Kidney epithelial cell (primary cell): Measurements from ENCODE around the gene PPP1R2. TPM values are rescaled to one million over a fixed set of nuclear protein-coding genes. Genes with fewer than 3 reads are reported as not detected.

Experiments
- DNase-seq: peaks from one replicate; pipeline ENCODE4 v3.0.0-alpha.2; 2010; ENCODE audit warnings: low read depth
- H3K27me3 ChIP-seq: 2 replicates; pipeline ENCODE4 v1.6.0; 2011; ENCODE audit warnings: low read length; ENCODE audit not compliant: control insufficient read depth, insufficient read depth
- H3K36me3 ChIP-seq: 2 replicates; pipeline ENCODE4 v1.5.1; 2011; ENCODE audit warnings: low read length; ENCODE audit not compliant: control insufficient read depth, insufficient read depth
- H3K4me3 ChIP-seq: 2 replicates; pipeline ENCODE4 v1.5.1; 2011; ENCODE audit warnings: low read depth, mild to moderate bottlenecking, control low read depth, low read length
- CTCF ChIP-seq: IDR thresholded peaks from 2 replicates; pipeline ENCODE4 v1.5.1; 2011; ENCODE audit warnings: mild to moderate bottlenecking, moderate library complexity, low read length, control low read depth, inconsistent platforms; ENCODE audit not compliant: insufficient read depth, poor library complexity, severe bottlenecking
- total RNA-seq: library from RNA; depleted of rRNA; stranded (reverse); fragments of >200 nt; gene quantifications from 2 replicates; pipeline ENCODE4 v1.2.3, GENCODE V29; 2015

Gene PPP1R2
- total RNA-seq, 1 donor from 2014 or later: 50.8 TPM

GRCh38 chr3:195548006-195548405 lies 4.9 kb upstream of the PPP1R2 start:
- no peaks in the 10 kb centered on the region for H3K36me3 ChIP-seq
- H3K4me3 ChIP-seq: no peak overlapping the region
- TF ChIP-seq CTCF: no peak

GRCh38 chr3:195546130-195546560 lies 3.0 kb upstream of the PPP1R2 start:
- DNase-seq: peak; percentile 86
- H3K36me3 ChIP-seq: no peaks in the 10 kb centered on the region

More at GRCh38 chr3:195548006-195548405, 4.9 kb upstream of the PPP1R2 start:
- no peaks in the 10 kb centered on the region for H3K27me3 ChIP-seq
- DNase-seq: no peak

GRCh38 chr3:195544634-195545033 lies 1.5 kb upstream of the PPP1R2 start:
- Histone ChIP-seq H3K4me3 (no peak overlapping the region), H3K27me3 (no peaks in the 10 kb centered on the region), H3K36me3 (no peaks in the 10 kb centered on the region)
- no peak for DNase-seq
- no peak for TF ChIP-seq CTCF

More at GRCh38 chr3:195546130-195546560, 3.0 kb upstream of the PPP1R2 start:
- Histone ChIP-seq H3K4me3 (no peak overlapping the region), H3K27me3 (no peaks in the 10 kb centered on the region)
- no peak for TF ChIP-seq CTCF

- Histone ChIP-seq H3K27me3 (no peaks in the 10 kb centered on the region), H3K36me3 (no peaks in the 10 kb centered on the region), H3K4me3 (no peak overlapping the region)
- no peak for DNase-seq
- no peak for TF ChIP-seq CTCF
Observed at GRCh38 chr3:195544230-195544536, 1.1 kb upstream of the PPP1R2 start.

- no peaks in the 10 kb centered on the region for H3K36me3 ChIP-seq
- no peak for DNase-seq
- TF ChIP-seq CTCF: no peak
- H3K27me3 ChIP-seq: no peaks in the 10 kb centered on the region
- H3K4me3 ChIP-seq: peak overlapping the region; percentile 63
Observed at GRCh38 chr3:195543500-195544229, 540 bp upstream of the PPP1R2 start.

GRCh38 chr3:195542316-195542697 lies 818 bp downstream of the PPP1R2 start:
- no peak for TF ChIP-seq CTCF

More at GRCh38 chr3:195542316-195542697, 818 bp downstream of the PPP1R2 start:
- Histone ChIP-seq H3K36me3 (no peaks in the 10 kb centered on the region), H3K27me3 (no peaks in the 10 kb centered on the region), H3K4me3 (peak overlapping the region; percentile 63)
- DNase-seq: no peak
